Stimulated activated CD8-positive, alpha-beta memory T cell treated with anti-CD3 and anti-CD28 coated beads, Interleukin-2, amount 100 ng/mL, for 1 hour (primary cell): Measurements from ENCODE around the gene TUBB1.

Experiments
- DNase-seq, 2 donors: peaks; one replicate each; pipeline ENCODE4 v3.0.0-alpha.2; 2020; ENCODE audit warnings: low read depth in 2 of 2

The TUBB1 gene

GRCh38 chr20:59042796-59043631 is 23.8 kb downstream of the TUBB1 start:
- DNase-seq = peak; percentile 86 to 89

- DNase-seq = no peak
These were observed 24.5 kb downstream of the TUBB1 start for GRCh38 chr20:59043698-59044097.

GRCh38 chr20:59044295-59044694 is 25.1 kb downstream of the TUBB1 start:
- DNase-seq = no peak

GRCh38 chr20:59044796-59045195 is 25.6 kb downstream of the TUBB1 start:
- no peak for DNase-seq

- no peak for DNase-seq
These were observed 27.6 kb downstream of the TUBB1 start for GRCh38 chr20:59046862-59047261.

GRCh38 chr20:59047938-59048680 is 28.9 kb downstream of the TUBB1 start:
- no peak for DNase-seq

- DNase-seq = no peak
These were observed 29.4 kb downstream of the TUBB1 start for GRCh38 chr20:59048681-59049030.

- DNase-seq = no peak
These were observed 31.2 kb downstream of the TUBB1 start for GRCh38 chr20:59050437-59050836.

- DNase-seq = no peak
These were observed 32.5 kb downstream of the TUBB1 start for GRCh38 chr20:59051666-59052185.

GRCh38 chr20:59055302-59055701 is 36.1 kb downstream of the TUBB1 start:
- no peak for DNase-seq

- no peak for DNase-seq
These were observed 42.9 kb downstream of the TUBB1 start for GRCh38 chr20:59062081-59062480.

- no peak for DNase-seq
These were observed 44.4 kb downstream of the TUBB1 start for GRCh38 chr20:59063358-59064213.

GRCh38 chr20:59064214-59064722 is 45.0 kb downstream of the TUBB1 start:
- no peak for DNase-seq

GRCh38 chr20:59068534-59068933 is 49.3 kb downstream of the TUBB1 start:
- no peak for DNase-seq

GRCh38 chr20:59069026-59069425 is 49.8 kb downstream of the TUBB1 start:
- no peak for DNase-seq

GRCh38 chr20:59071216-59071615 is 52.0 kb downstream of the TUBB1 start:
- DNase-seq = no peak

GRCh38 chr20:59073582-59073981 is 54.4 kb downstream of the TUBB1 start:
- no peak for DNase-seq

- no peak for DNase-seq
These were observed 55.2 kb downstream of the TUBB1 start for GRCh38 chr20:59074456-59074855.

- no peak for DNase-seq
These were observed 56.8 kb downstream of the TUBB1 start for GRCh38 chr20:59075934-59076508.
